Stimulated activated CD4-positive, alpha-beta T cell treated with anti-CD3 and anti-CD28 coated beads, Interleukin-15, amount 100 ng/mL, for 24 hours (primary cell): ENCODE measurements around the gene SLITRK5.

ENCODE experiments used
- DNase-seq: peaks from one replicate; pipeline ENCODE4 v3.0.0-alpha.2; 2020

Gene SLITRK5

GRCh38 chr13:87671031-87671752, at the start of gene SLITRK5:
TSS of gene SLITRK5 (plus strand) at chr13:87671371. CDS start at chr13:87675389, 4,018 bp downstream.
- peak; percentile 80 for DNase-seq

- DNase-seq: no peak
Measured at GRCh38 chr13:87622971-87623370, 48.2 kb upstream of the SLITRK5 start.

GRCh38 chr13:87656306-87656705, 14.9 kb upstream of the SLITRK5 start:
- DNase-seq: no peak

GRCh38 chr13:87661471-87661870, 9.7 kb upstream of the SLITRK5 start:
- DNase-seq: no peak

- no peak for DNase-seq
Measured at GRCh38 chr13:87666831-87667230, 4.3 kb upstream of the SLITRK5 start.

GRCh38 chr13:87667686-87668085, 3.5 kb upstream of the SLITRK5 start:
- no peak for DNase-seq

- DNase-seq: peak; percentile 12
Measured at GRCh38 chr13:87669379-87669978, 1.7 kb upstream of the SLITRK5 start.

- DNase-seq: no peak
Measured at GRCh38 chr13:87671753-87672605, 808 bp downstream of the SLITRK5 start.

- no peak for DNase-seq
Measured at GRCh38 chr13:87674247-87674738, 3.1 kb downstream of the SLITRK5 start.

- DNase-seq: no peak
Measured at GRCh38 chr13:87675851-87676250, 4.7 kb downstream of the SLITRK5 start.

GRCh38 chr13:87676254-87677042, 5.3 kb downstream of the SLITRK5 start:
- no peak for DNase-seq

- no peak for DNase-seq
Measured at GRCh38 chr13:87677043-87677495, 5.9 kb downstream of the SLITRK5 start.

GRCh38 chr13:87677496-87678371, 6.6 kb downstream of the SLITRK5 start:
- DNase-seq: peak; percentile 37

- DNase-seq: no peak
Measured at GRCh38 chr13:87678372-87678752, 7.2 kb downstream of the SLITRK5 start.

- DNase-seq: no peak
Measured at GRCh38 chr13:87680298-87680697, 9.1 kb downstream of the SLITRK5 start.

GRCh38 chr13:87684850-87685742, 13.9 kb downstream of the SLITRK5 start:
- no peak for DNase-seq

- DNase-seq: no peak
Measured at GRCh38 chr13:87696458-87696857, 25.3 kb downstream of the SLITRK5 start.

- DNase-seq: no peak
Measured at GRCh38 chr13:87698268-87698667, 27.1 kb downstream of the SLITRK5 start.

- DNase-seq: no peak
Measured at GRCh38 chr13:87709947-87710346, 38.8 kb downstream of the SLITRK5 start.

GRCh38 chr13:87712012-87712411, 40.8 kb downstream of the SLITRK5 start:
- DNase-seq: no peak
